IPS-20b (cell line): Measurements from ENCODE around the gene PDE9A.

Experiments used
- H3K27ac ChIP-seq: one replicate; pipeline ENCODE4 v1.5.1; 2013; ENCODE audit warnings: low read length
- H3K27me3 ChIP-seq: 2 replicates; pipeline ENCODE4 v1.6.1; 2013; ENCODE audit warnings: mild to moderate bottlenecking, low read length, inconsistent platforms; ENCODE audit not compliant: insufficient read depth
- H3K36me3 ChIP-seq: 2 replicates; pipeline ENCODE4 v1.6.1; 2013; ENCODE audit warnings: low read depth, mild to moderate bottlenecking, inconsistent platforms, low read length, moderate library complexity; ENCODE audit not compliant: insufficient read depth
- H3K4me1 ChIP-seq: 2 replicates; pipeline ENCODE4 v1.6.1; 2013; ENCODE audit warnings: mild to moderate bottlenecking, control low read depth, inconsistent platforms, low read length, moderate library complexity; ENCODE audit not compliant: insufficient read depth
- H3K4me3 ChIP-seq: 2 replicates; pipeline ENCODE4 v1.5.1; 2013; ENCODE audit warnings: mild to moderate bottlenecking, low read length, inconsistent platforms
- H3K9ac ChIP-seq: 2 replicates; pipeline ENCODE4 v1.6.1; 2013; ENCODE audit warnings: low read depth, mild to moderate bottlenecking, inconsistent platforms, low read length, moderate library complexity
- H3K9me3 ChIP-seq: 2 replicates; pipeline ENCODE4 v1.6.1; 2013; ENCODE audit warnings: mild to moderate bottlenecking, low read depth, low read length, inconsistent platforms; ENCODE audit not compliant: insufficient read depth

The PDE9A gene

GRCh38 chr21:42784896-42785451 is 131.6 kb downstream of the PDE9A start:
- H3K9me3 ChIP-seq = no peaks in the 10 kb centered on the region
- no peak overlapping the region for H3K9ac ChIP-seq
- peaks cover 38% of the 10 kb centered on the region for H3K27me3 ChIP-seq
- no peaks in the 10 kb centered on the region for H3K36me3 ChIP-seq
- no peak overlapping the region for H3K27ac ChIP-seq
- no peak overlapping the region for H3K4me3 ChIP-seq
- H3K4me1 ChIP-seq = peaks cover 14% of the 10 kb centered on the region; the same call in 1 of the 2 replicates

GRCh38 chr21:42785666-42786427 is 132.4 kb downstream of the PDE9A start:
- no peak overlapping the region for H3K4me3 ChIP-seq
- no peaks in the 10 kb centered on the region for H3K9me3 ChIP-seq
- peaks cover 11% of the 10 kb centered on the region; the same call in 1 of the 2 replicates for H3K4me1 ChIP-seq
- peaks cover 29% of the 10 kb centered on the region for H3K27me3 ChIP-seq
- H3K36me3 ChIP-seq = no peaks in the 10 kb centered on the region
- no peak overlapping the region for H3K9ac ChIP-seq
- H3K27ac ChIP-seq = no peak overlapping the region

GRCh38 chr21:42786884-42787283 is 133.5 kb downstream of the PDE9A start:
- peaks cover 20% of the 10 kb centered on the region for H3K27me3 ChIP-seq

GRCh38 chr21:42787613-42788012 is 134.2 kb downstream of the PDE9A start:
- Histone ChIP-seq H3K4me3 (no peak overlapping the region), H3K4me1 (peaks cover 7% of the 10 kb centered on the region; the same call in 1 of the 2 replicates)

More at GRCh38 chr21:42786884-42787283, 133.5 kb downstream of the PDE9A start:
- no peaks in the 10 kb centered on the region for H3K9me3 ChIP-seq
- no peak overlapping the region for H3K27ac ChIP-seq
- H3K4me1 ChIP-seq = peaks cover 10% of the 10 kb centered on the region; the same call in 1 of the 2 replicates
- H3K36me3 ChIP-seq = no peaks in the 10 kb centered on the region
- H3K4me3 ChIP-seq = no peak overlapping the region
- H3K9ac ChIP-seq = no peak overlapping the region

GRCh38 chr21:42790520-42791065 is 137.2 kb downstream of the PDE9A start:
- Histone ChIP-seq H3K4me3 (no peak overlapping the region), H3K9ac (no peak overlapping the region), H3K36me3 (no peaks in the 10 kb centered on the region), H3K27ac (no peak overlapping the region), H3K4me1 (peaks cover 2% of the 10 kb centered on the region; the same call in 1 of the 2 replicates), H3K27me3 (no peaks in the 10 kb centered on the region), H3K9me3 (no peaks in the 10 kb centered on the region)

More at GRCh38 chr21:42787613-42788012, 134.2 kb downstream of the PDE9A start:
- Histone ChIP-seq H3K27me3 (peaks cover 12% of the 10 kb centered on the region; the same call in 1 of the 2 replicates), H3K9ac (no peak overlapping the region), H3K36me3 (no peaks in the 10 kb centered on the region), H3K9me3 (no peaks in the 10 kb centered on the region), H3K27ac (no peak overlapping the region)

- Histone ChIP-seq H3K27me3 (no peaks in the 10 kb centered on the region), H3K9me3 (no peaks in the 10 kb centered on the region), H3K4me3 (no peak overlapping the region), H3K9ac (no peak overlapping the region; the same call in 1 of the 2 replicates), H3K36me3 (no peaks in the 10 kb centered on the region), H3K27ac (peak overlapping the region; percentile 8), H3K4me1 (peaks cover 7% of the 10 kb centered on the region; the same call in 1 of the 2 replicates)
These were observed 140.4 kb downstream of the PDE9A start for GRCh38 chr21:42793774-42794173.

GRCh38 chr21:42794551-42794950 is 141.1 kb downstream of the PDE9A start:
- Histone ChIP-seq H3K4me3 (no peak overlapping the region), H3K4me1 (peaks cover 7% of the 10 kb centered on the region; the same call in 1 of the 2 replicates), H3K36me3 (no peaks in the 10 kb centered on the region), H3K27me3 (no peaks in the 10 kb centered on the region), H3K9ac (no peak overlapping the region; the same call in 1 of the 2 replicates), H3K9me3 (no peaks in the 10 kb centered on the region), H3K27ac (peak overlapping the region; percentile 8)

GRCh38 chr21:42796327-42797062 is 143.1 kb downstream of the PDE9A start:
- Histone ChIP-seq H3K27me3 (no peaks in the 10 kb centered on the region), H3K9me3 (no peaks in the 10 kb centered on the region), H3K4me1 (peaks cover 7% of the 10 kb centered on the region; the same call in 1 of the 2 replicates), H3K4me3 (no peak overlapping the region), H3K9ac (no peak overlapping the region), H3K27ac (no peak overlapping the region), H3K36me3 (no peaks in the 10 kb centered on the region)

- H3K4me1 ChIP-seq = peaks cover 7% of the 10 kb centered on the region; the same call in 1 of the 2 replicates
- H3K9ac ChIP-seq = no peak overlapping the region
- H3K4me3 ChIP-seq = no peak overlapping the region
- no peaks in the 10 kb centered on the region for H3K36me3 ChIP-seq
- no peaks in the 10 kb centered on the region for H3K27me3 ChIP-seq
- peak overlapping the region; percentile 46 for H3K27ac ChIP-seq
- H3K9me3 ChIP-seq = no peaks in the 10 kb centered on the region
These were observed 144.1 kb downstream of the PDE9A start for GRCh38 chr21:42797522-42797921.

GRCh38 chr21:42798106-42798505 is 144.7 kb downstream of the PDE9A start:
- H3K27me3 ChIP-seq = no peaks in the 10 kb centered on the region
- no peak overlapping the region for H3K4me3 ChIP-seq
- no peak overlapping the region for H3K9ac ChIP-seq
- peaks cover 7% of the 10 kb centered on the region; the same call in 1 of the 2 replicates for H3K4me1 ChIP-seq
- H3K27ac ChIP-seq = no peak overlapping the region
- H3K9me3 ChIP-seq = no peaks in the 10 kb centered on the region
- H3K36me3 ChIP-seq = no peaks in the 10 kb centered on the region

GRCh38 chr21:42799516-42799915 is 146.1 kb downstream of the PDE9A start:
- no peak overlapping the region for H3K9ac ChIP-seq
- peaks cover 5% of the 10 kb centered on the region; the same call in 1 of the 2 replicates for H3K4me1 ChIP-seq
- no peaks in the 10 kb centered on the region for H3K9me3 ChIP-seq
- H3K27ac ChIP-seq = no peak overlapping the region
- H3K36me3 ChIP-seq = no peaks in the 10 kb centered on the region
- H3K27me3 ChIP-seq = no peaks in the 10 kb centered on the region
- no peak overlapping the region for H3K4me3 ChIP-seq
